ENCODE results near the gene TCF7L1.

Gene TCF7L1

GRCh38 chr2:85216927-85217326, 83.7 kb downstream of the TCF7L1 start (continued):
- TF ChIP-seq TSHZ2 (CRISPR knock-in tag; IDR thresholded peaks at IDR 0.05), result no peak
- no peak for TF ChIP-seq GLIS3 (CRISPR knock-in tag; IDR thresholded peaks at IDR 0.05)
- TF ChIP-seq SNAI2 (CRISPR knock-in tag; IDR thresholded peaks at IDR 0.05), result no peak
- TF ChIP-seq PPARA (CRISPR knock-in tag; IDR thresholded peaks at IDR 0.05; ENCODE audit: borderline replicate concordance), result no peak
- TF ChIP-seq TOX (CRISPR knock-in tag; IDR thresholded peaks at IDR 0.05; ENCODE audit: borderline replicate concordance), result no peak
- TF ChIP-seq ESRRG (CRISPR knock-in tag; IDR thresholded peaks at IDR 0.05), result no peak
- TF ChIP-seq RARB (CRISPR knock-in tag; IDR thresholded peaks at IDR 0.05), result no peak

- TF ChIP-seq CREB5 (CRISPR knock-in tag; IDR thresholded peaks at IDR 0.05; ENCODE audit: low read depth) (no peak), ZNF8 (CRISPR knock-in tag; IDR thresholded peaks at IDR 0.05) (no peak), ISL1 (CRISPR knock-in tag; IDR thresholded peaks at IDR 0.05) (no peak), ZC3H10 (CRISPR knock-in tag; IDR thresholded peaks at IDR 0.05) (no peak), POU6F1 (CRISPR knock-in tag; IDR thresholded peaks at IDR 0.05; ENCODE audit: borderline replicate concordance, low read depth) (no peak), ZNF70 (CRISPR knock-in tag; IDR thresholded peaks at IDR 0.05) (no peak), SNAI2 (CRISPR knock-in tag; IDR thresholded peaks at IDR 0.05) (no peak), ESRRG (CRISPR knock-in tag; IDR thresholded peaks at IDR 0.05) (no peak), PPARA (CRISPR knock-in tag; IDR thresholded peaks at IDR 0.05; ENCODE audit: borderline replicate concordance) (no peak), TSHZ2 (CRISPR knock-in tag; IDR thresholded peaks at IDR 0.05) (no peak), ZFP3 (CRISPR knock-in tag; IDR thresholded peaks at IDR 0.05) (no peak), CSDC2 (CRISPR knock-in tag; IDR thresholded peaks at IDR 0.05) (no peak), PATZ1 (CRISPR knock-in tag; IDR thresholded peaks at IDR 0.05; ENCODE audit: borderline replicate concordance) (no peak), CSRNP3 (CRISPR knock-in tag; IDR thresholded peaks at IDR 0.05) (no peak)
- peak; percentile 40; the same call in 2 of the 3 replicates for ATAC-seq
Measured at GRCh38 chr2:85221067-85221691, 88.0 kb downstream of the TCF7L1 start.

- no peak for ATAC-seq
- TF ChIP-seq TOX (CRISPR knock-in tag; IDR thresholded peaks at IDR 0.05; ENCODE audit: borderline replicate concordance) (no peak), ISL1 (CRISPR knock-in tag; IDR thresholded peaks at IDR 0.05) (no peak), BACH2 (CRISPR knock-in tag; IDR thresholded peaks at IDR 0.05; ENCODE audit: borderline replicate concordance) (no peak), CREB5 (CRISPR knock-in tag; IDR thresholded peaks at IDR 0.05; ENCODE audit: low read depth) (no peak), GLIS3 (CRISPR knock-in tag; IDR thresholded peaks at IDR 0.05) (no peak), ZFP30 (CRISPR knock-in tag; IDR thresholded peaks at IDR 0.05) (no peak), ZNF565 (CRISPR knock-in tag; conservative IDR thresholded peaks at IDR 0.05; ENCODE audit: low read depth) (no peak), RARB (CRISPR knock-in tag; IDR thresholded peaks at IDR 0.05) (no peak), SNAI2 (CRISPR knock-in tag; IDR thresholded peaks at IDR 0.05) (no peak), PPARA (CRISPR knock-in tag; IDR thresholded peaks at IDR 0.05; ENCODE audit: borderline replicate concordance) (no peak), PATZ1 (CRISPR knock-in tag; IDR thresholded peaks at IDR 0.05; ENCODE audit: borderline replicate concordance) (no peak), ARNTL (CRISPR knock-in tag; IDR thresholded peaks at IDR 0.05; ENCODE audit: borderline replicate concordance, low read depth) (no peak), CSDC2 (CRISPR knock-in tag; IDR thresholded peaks at IDR 0.05) (no peak)
Measured at GRCh38 chr2:85222792-85223191, 89.6 kb downstream of the TCF7L1 start.

All from SK-N-SH treated with all-trans-retinoic acid at 6 μM for 48 hours (cell line).